Esophagus (tissue), 2 donors: Measurements from ENCODE around the gene TMPRSS2. TPM values are rescaled to one million over a fixed set of nuclear protein-coding genes. Genes with fewer than 3 reads are reported as not detected.

Source experiments
- H3K27ac ChIP-seq, 2 donors: one replicate each; pipeline ENCODE4 v1.5.1; 2013; ENCODE audit warnings: low read depth in 2 of 2, mild to moderate bottlenecking in 2 of 2, inconsistent platforms in 1 of 2, low read length in 1 of 2, moderate library complexity in 1 of 2
- H3K27me3 ChIP-seq, 2 donors: one replicate each; pipeline ENCODE4 v1.6.1; 2013; ENCODE audit warnings: low read length in 2 of 2, control low read depth in 1 of 2, mild to moderate bottlenecking in 1 of 2; ENCODE audit not compliant: insufficient read depth in 2 of 2, control insufficient read depth in 1 of 2
- H3K36me3 ChIP-seq, 2 donors: one replicate each; pipeline ENCODE4 v1.6.1; 2013; ENCODE audit warnings: low read length in 1 of 2; ENCODE audit not compliant: control insufficient read depth in 2 of 2, insufficient read depth in 2 of 2
- H3K4me1 ChIP-seq, 2 donors: one replicate each; pipeline ENCODE4 v1.6.1; 2013; ENCODE audit warnings: low read length in 1 of 2; ENCODE audit not compliant: control insufficient read depth in 2 of 2, insufficient read depth in 2 of 2
- H3K4me3 ChIP-seq, 2 donors: one replicate each; pipeline ENCODE4 v1.5.1; 2013; ENCODE audit warnings: low read length in 2 of 2, mild to moderate bottlenecking in 2 of 2, low read depth in 1 of 2, moderate library complexity in 1 of 2
- H3K9me3 ChIP-seq, 2 donors: one replicate each; pipeline ENCODE4 v1.6.1; 2013; ENCODE audit warnings: mild to moderate bottlenecking in 2 of 2, low read depth in 1 of 2, low read length in 1 of 2, moderate library complexity in 1 of 2; ENCODE audit not compliant: control insufficient read depth in 2 of 2, insufficient read depth in 1 of 2
- WGBS, 2 donors: extraction: QIAGEN DNeasy Blood & Tissue Kit; methylation state at CpG; one replicate each; pipeline ENCODE4 v1.1.7; 2013; 5-methylcytosine and 5-hydroxymethylcytosine counted together
- polyA plus RNA-seq, 2 donors: library from polyadenylated mRNA; stranded (reverse); fragments of 200-250 nt; gene quantifications; one replicate each; pipeline ENCODE4 v1.2.3, GENCODE V29; 2013
- donor health status: healthy with polysubstance abuse.
- donor health status: Bipolar disorder and iron deficiency.

The TMPRSS2 gene
- polyA plus RNA-seq, 2 donors = 29.5 to 66.6 TPM

DNA sequence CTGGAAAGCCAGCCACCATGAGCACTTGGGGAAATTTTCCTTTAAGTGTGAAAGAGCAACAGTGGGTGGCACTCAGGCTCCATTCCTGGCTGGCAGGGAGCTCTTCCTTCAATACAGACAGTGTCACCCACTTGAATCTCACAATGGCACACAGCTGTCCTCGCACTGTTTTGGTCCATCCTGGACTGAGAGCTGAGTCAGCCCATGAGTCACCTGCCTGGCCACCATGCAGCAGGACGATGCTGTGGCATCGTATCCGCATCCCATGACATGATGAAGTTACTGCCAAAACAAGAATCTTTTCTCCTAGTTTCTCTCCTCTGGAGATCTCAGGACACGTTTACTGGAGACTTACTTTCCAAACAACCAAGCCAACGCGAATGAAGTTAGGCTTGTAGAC is 6.0 kb downstream of the TMPRSS2 start:
- Histone ChIP-seq H3K27ac (no peak overlapping the region), H3K4me1 (peaks cover 0 to 5% of the 10 kb centered on the region in 2 donors), H3K27me3 (no peaks in the 10 kb centered on the region), H3K4me3 (peak overlapping the region; percentile 2 to 16), H3K36me3 (no peaks in the 10 kb centered on the region), H3K9me3 (no peaks in the 10 kb centered on the region)
- WGBS, 2 donors = 71 to 77% methylated on average over 7 of the region's 7 CpGs

DNA sequence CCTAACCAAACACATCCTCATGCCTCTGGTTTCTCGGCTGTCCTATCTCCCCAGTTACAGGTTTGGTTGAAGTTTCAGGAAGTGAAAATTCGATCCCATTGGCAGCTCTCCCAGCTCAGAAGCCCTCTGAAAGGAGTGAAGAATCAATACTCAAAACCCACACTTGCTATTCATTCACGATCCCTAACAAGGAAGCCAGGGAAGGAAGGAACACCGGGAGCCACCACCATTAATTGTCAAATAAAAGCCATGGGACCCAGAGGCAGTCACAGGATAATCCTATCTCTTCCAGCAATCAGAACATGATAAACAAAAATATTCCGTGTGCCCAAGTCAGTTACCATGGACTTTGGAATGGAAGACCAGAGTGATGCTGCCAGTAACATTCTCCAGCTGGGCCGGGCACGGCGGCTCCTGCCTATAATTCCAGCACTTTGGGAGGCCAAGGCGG is 7.0 kb downstream of the TMPRSS2 start:
- Histone ChIP-seq H3K9me3 (no peaks in the 10 kb centered on the region), H3K27ac (peak overlapping the region; percentile 58 to 64), H3K4me3 (peak overlapping the region in 1 of 2 donors; percentile 30), H3K4me1 (peaks cover 0 to 5% of the 10 kb centered on the region in 2 donors), H3K27me3 (no peaks in the 10 kb centered on the region), H3K36me3 (no peaks in the 10 kb centered on the region)
- WGBS, 2 donors = 49 to 66% methylated on average over 9 of the region's 9 CpGs

DNA sequence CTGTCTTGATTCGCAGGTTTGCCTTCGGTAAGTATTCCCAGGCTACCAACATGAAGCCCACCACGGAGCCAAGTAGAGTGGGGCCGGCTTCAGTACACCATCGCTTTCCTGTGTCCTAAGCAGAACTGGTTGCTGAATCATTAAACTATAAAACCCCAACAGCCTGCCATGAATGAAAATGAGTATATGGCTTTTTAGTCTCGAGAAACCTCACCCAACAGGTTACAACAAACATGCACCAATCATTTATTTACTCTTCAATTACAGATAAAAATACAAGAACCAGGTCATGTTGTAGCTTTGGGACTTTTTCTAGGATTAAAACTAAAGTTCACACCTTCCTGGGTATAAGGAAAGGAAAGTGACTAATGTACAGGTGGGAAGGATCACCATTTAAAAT is 7.6 kb downstream of the TMPRSS2 start:
- peaks cover 0 to 5% of the 10 kb centered on the region in 2 donors for H3K4me1 ChIP-seq
- 49 to 72% methylated on average over 6 of the region's 6 CpGs for WGBS, 2 donors

GRCh38 chr21:41499920-41500319 is 8.0 kb downstream of the TMPRSS2 start:
- Histone ChIP-seq H3K4me1 (peaks cover 0 to 5% of the 10 kb centered on the region in 2 donors), H3K27me3 (no peaks in the 10 kb centered on the region), H3K27ac (peak overlapping the region; percentile 1 to 53), H3K9me3 (no peaks in the 10 kb centered on the region), H3K36me3 (no peaks in the 10 kb centered on the region), H3K4me3 (peak overlapping the region; percentile 5 to 20)
- WGBS, 2 donors = 54 to 87% methylated on average over 2 of the region's 2 CpGs

More for the DNA sequence above, 7.6 kb downstream of the TMPRSS2 start:
- H3K27ac ChIP-seq = peak overlapping the region; percentile 47 to 53
- no peaks in the 10 kb centered on the region for H3K36me3 ChIP-seq
- no peaks in the 10 kb centered on the region for H3K9me3 ChIP-seq
- H3K4me3 ChIP-seq = peak overlapping the region in 1 of 2 donors; percentile 20
- H3K27me3 ChIP-seq = no peaks in the 10 kb centered on the region

GRCh38 chr21:41497788-41498187 is 10.2 kb downstream of the TMPRSS2 start:
- Histone ChIP-seq H3K4me3 (no peak overlapping the region), H3K27ac (no peak overlapping the region), H3K4me1 (peaks cover 0 to 5% of the 10 kb centered on the region in 2 donors), H3K36me3 (peaks cover 0 to 2% of the 10 kb centered on the region in 2 donors), H3K27me3 (no peaks in the 10 kb centered on the region), H3K9me3 (no peaks in the 10 kb centered on the region)
- 69 to 86% methylated on average over 8 of the region's 8 CpGs for WGBS, 2 donors

DNA sequence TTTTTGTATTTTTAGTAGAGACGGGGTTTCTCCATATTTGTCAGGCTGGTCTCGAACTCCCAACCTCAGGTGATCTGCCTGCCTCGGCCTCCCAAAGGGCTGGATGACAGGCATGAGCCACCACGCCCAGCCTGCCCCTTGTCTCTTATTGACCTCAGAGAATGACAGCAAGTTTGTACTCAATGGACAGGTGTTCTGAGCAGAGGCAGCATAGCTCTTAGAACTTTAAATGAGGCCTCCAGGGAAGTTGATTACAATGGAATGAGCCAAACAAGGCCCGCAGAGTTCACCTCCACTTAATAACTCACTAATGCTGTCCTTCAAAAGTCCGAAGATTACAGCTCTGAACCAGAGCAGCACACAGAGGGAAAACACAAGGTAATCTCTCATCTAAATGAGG is 10.9 kb downstream of the TMPRSS2 start:
- Histone ChIP-seq H3K27me3 (no peaks in the 10 kb centered on the region), H3K4me1 (peaks cover 0 to 5% of the 10 kb centered on the region in 2 donors), H3K4me3 (no peak overlapping the region), H3K27ac (no peak overlapping the region), H3K36me3 (peaks cover 0 to 4% of the 10 kb centered on the region in 2 donors), H3K9me3 (no peaks in the 10 kb centered on the region)
- 78 to 90% methylated on average over 6 of the region's 6 CpGs for WGBS, 2 donors

DNA sequence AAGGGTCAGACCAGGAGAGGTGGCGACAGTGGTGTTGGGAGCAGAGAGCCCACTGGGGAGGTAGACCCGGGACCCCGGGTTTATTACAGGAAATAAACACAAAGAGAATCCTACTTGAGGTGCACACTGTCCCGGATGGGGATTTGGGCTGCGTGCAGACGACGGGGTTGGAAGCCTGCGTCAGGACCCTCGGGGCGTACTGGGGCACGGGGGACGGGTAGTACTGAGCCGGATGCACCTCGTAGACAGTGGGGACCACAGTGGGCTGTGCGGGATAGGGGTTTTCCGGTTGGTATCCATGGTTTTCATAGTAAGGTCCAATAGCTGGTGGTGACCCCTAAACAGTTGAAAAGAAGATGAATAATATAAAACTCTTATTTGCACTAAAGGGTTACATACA is 13.7 kb downstream of the TMPRSS2 start:
- Histone ChIP-seq H3K27ac (no peak overlapping the region), H3K9me3 (no peaks in the 10 kb centered on the region), H3K4me3 (no peak overlapping the region), H3K27me3 (no peaks in the 10 kb centered on the region), H3K36me3 (peaks cover 0 to 5% of the 10 kb centered on the region in 2 donors), H3K4me1 (no peaks in the 10 kb centered on the region)
- WGBS, 2 donors = 94 to 95% methylated on average over 16 of the region's 16 CpGs

DNA sequence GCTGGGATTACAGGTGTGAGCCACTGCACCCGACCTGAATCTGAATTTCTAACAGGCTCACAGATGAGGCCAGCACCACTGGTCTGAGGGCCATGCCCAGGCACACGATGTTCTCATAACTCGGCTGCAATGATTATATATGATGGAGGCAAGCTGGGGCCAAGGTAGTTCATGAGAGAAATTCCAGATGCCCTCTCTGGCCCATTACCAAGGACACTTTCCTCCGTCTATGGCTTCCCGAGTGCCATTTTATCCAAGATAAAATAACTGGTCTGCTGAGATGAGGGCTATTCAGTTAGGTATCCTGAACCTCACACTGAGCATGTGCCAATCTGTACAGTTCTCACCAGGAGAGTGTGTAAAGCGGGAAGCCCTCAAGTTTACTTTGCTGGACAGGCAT is 16.5 kb downstream of the TMPRSS2 start:
- H3K4me1 ChIP-seq = no peaks in the 10 kb centered on the region
- no peak overlapping the region for H3K27ac ChIP-seq
- 77 to 83% methylated on average over 6 of the region's 6 CpGs for WGBS, 2 donors
- peaks cover 0 to 2% of the 10 kb centered on the region in 2 donors for H3K9me3 ChIP-seq
- peaks cover 0 to 11% of the 10 kb centered on the region in 2 donors for H3K36me3 ChIP-seq
- no peaks in the 10 kb centered on the region for H3K27me3 ChIP-seq
- no peak overlapping the region for H3K4me3 ChIP-seq

- H3K4me3 ChIP-seq = no peak overlapping the region
- H3K36me3 ChIP-seq = peaks cover 0 to 11% of the 10 kb centered on the region in 2 donors
- no peaks in the 10 kb centered on the region for H3K4me1 ChIP-seq
- H3K9me3 ChIP-seq = peaks cover 0 to 2% of the 10 kb centered on the region in 2 donors
- no peak overlapping the region for H3K27ac ChIP-seq
- H3K27me3 ChIP-seq = no peaks in the 10 kb centered on the region
- 68 to 77% methylated on average over 4 of the region's 4 CpGs for WGBS, 2 donors
Measured at GRCh38 chr21:41490330-41490729, 17.6 kb downstream of the TMPRSS2 start.

- 80% methylated on average over 7 of the region's 7 CpGs for WGBS, 2 donors
- Histone ChIP-seq H3K4me1 (no peaks in the 10 kb centered on the region), H3K27me3 (no peaks in the 10 kb centered on the region), H3K9me3 (peaks cover 0 to 2% of the 10 kb centered on the region in 2 donors), H3K4me3 (no peak overlapping the region), H3K27ac (no peak overlapping the region), H3K36me3 (peaks cover 0 to 11% of the 10 kb centered on the region in 2 donors)
Measured at GRCh38 chr21:41489329-41489728, 18.6 kb downstream of the TMPRSS2 start.
